ENCODE data around the gene PERM1. TPM values are rescaled to one million over a fixed set of nuclear protein-coding genes. Genes with fewer than 3 reads are reported as not detected.

PERM1 gene
- total RNA-seq, 2 experiments from 2014 or later, result not detected

- Histone ChIP-seq H3K4me1 (ENCODE audit: insufficient read depth, low read length) (peaks cover 11% of the 10 kb centered on the region), H3K27ac (ENCODE audit: low read depth in 1 of 2, low read length in 2 of 2) (no peak overlapping the region), H3K9me3 (ENCODE audit: control insufficient read depth in 1 of 2, insufficient read depth in 1 of 2, low read length in 2 of 2) (peaks cover 0 to 18% of the 10 kb centered on the region in 2 experiments), H3K36me3 (ENCODE audit: insufficient read depth, low read length) (no peaks in the 10 kb centered on the region), H3K27me3 (ENCODE audit: control insufficient read depth in 1 of 2, insufficient read depth in 2 of 2, low read length in 2 of 2) (peaks cover 17 to 24% of the 10 kb centered on the region in 2 experiments), H3K4me3 (ENCODE audit: low read length) (no peak overlapping the region)
- Mint-ChIP-seq H3K27me3 (peaks cover 16% of the 10 kb centered on the region), H3K4me3 (no peak overlapping the region), H3K9me3 (no peaks in the 10 kb centered on the region), H3K4me1 (ENCODE audit: low read depth) (peaks cover 7% of the 10 kb centered on the region), H3K27ac (no peak overlapping the region), H3K36me3 (ENCODE audit: low read depth) (no peaks in the 10 kb centered on the region)
- ChIA-PET CTCF (interaction anchor here (1.1 to 1.7 kb wide), 4 partner anchors 9 to 106 kb away, joined by 4 read pairs; no protein-coding TSS in a partner anchor), POLR2A (interaction anchor here (0.6 to 1.0 kb wide), 2 partner anchors 21 to 106 kb away, joined by 3 to 4 read pairs; no protein-coding TSS in a partner anchor)
- TF ChIP-seq CTCF (IDR thresholded peaks at IDR 0.05), result no peak
- ATAC-seq (ENCODE audit: poor library complexity) (no peak), DNase-seq (peak in 1 of 14 experiments; percentile 26)
- intact Hi-C loops (cut with DNase I, micrococcal nuclease), result no loop called here
Measured at GRCh38 chr1:975365-975764, 6.5 kb downstream of the PERM1 start.

- DNase-seq, result peak in 1 of 14 experiments; percentile 30
- no peak overlapping the region for H3K4me3 ChIP-seq (ENCODE audit: low read length)
- H3K36me3 ChIP-seq (ENCODE audit: insufficient read depth, low read length), result no peaks in the 10 kb centered on the region
- no peaks in the 10 kb centered on the region for H3K9me3 Mint-ChIP-seq
- H3K9me3 ChIP-seq (ENCODE audit: control insufficient read depth in 1 of 2, insufficient read depth in 1 of 2, low read length in 2 of 2), result peaks cover 0 to 18% of the 10 kb centered on the region in 2 experiments
- no peak for TF ChIP-seq CTCF (IDR thresholded peaks at IDR 0.05)
- intact Hi-C loops (cut with DNase I, micrococcal nuclease), result no loop called here
- ChIA-PET CTCF (interaction anchor here (0.7 to 1.7 kb wide), 2 partner anchors 70 kb away, joined by 3 to 4 read pairs; no protein-coding TSS in a partner anchor), POLR2A (no interaction called here)
- H3K36me3 Mint-ChIP-seq (ENCODE audit: low read depth), result no peaks in the 10 kb centered on the region
- ATAC-seq (ENCODE audit: poor library complexity), result no peak
- H3K4me3 Mint-ChIP-seq, result no peak overlapping the region
- H3K4me1 Mint-ChIP-seq (ENCODE audit: low read depth), result peaks cover 7% of the 10 kb centered on the region
- no peak overlapping the region for H3K27ac Mint-ChIP-seq
- H3K27ac ChIP-seq (ENCODE audit: low read depth in 1 of 2, low read length in 2 of 2), result no peak overlapping the region
- peaks cover 11% of the 10 kb centered on the region for H3K4me1 ChIP-seq (ENCODE audit: insufficient read depth, low read length)
- peaks cover 21 to 28% of the 10 kb centered on the region in 2 experiments for H3K27me3 ChIP-seq (ENCODE audit: control insufficient read depth in 1 of 2, insufficient read depth in 2 of 2, low read length in 2 of 2)
- H3K27me3 Mint-ChIP-seq, result peaks cover 17% of the 10 kb centered on the region
Measured at GRCh38 chr1:974687-975328, 7.1 kb downstream of the PERM1 start.

- DNase-seq (peak in 1 of 14 experiments; percentile 21), ATAC-seq (ENCODE audit: poor library complexity) (no peak)
- Mint-ChIP-seq H3K36me3 (ENCODE audit: low read depth) (no peaks in the 10 kb centered on the region), H3K27me3 (peaks cover 23% of the 10 kb centered on the region), H3K27ac (no peak overlapping the region), H3K4me3 (no peak overlapping the region), H3K9me3 (no peaks in the 10 kb centered on the region), H3K4me1 (ENCODE audit: low read depth) (peaks cover 7% of the 10 kb centered on the region)
- peaks cover 11% of the 10 kb centered on the region for H3K4me1 ChIP-seq (ENCODE audit: insufficient read depth, low read length)
- no peak overlapping the region for H3K4me3 ChIP-seq (ENCODE audit: low read length)
- H3K27me3 ChIP-seq (ENCODE audit: control insufficient read depth in 1 of 2, insufficient read depth in 2 of 2, low read length in 2 of 2), result peaks cover 21 to 28% of the 10 kb centered on the region in 2 experiments
- intact Hi-C loops (cut with DNase I, micrococcal nuclease), result no loop called here
- no peak overlapping the region for H3K27ac ChIP-seq (ENCODE audit: low read depth in 1 of 2, low read length in 2 of 2)
- ChIA-PET POLR2A (no interaction called here), CTCF (interaction anchor here (0.7 kb wide), 1 partner anchor 70 kb away, joined by 3 read pairs; no protein-coding TSS in a partner anchor)
- no peak for TF ChIP-seq CTCF (IDR thresholded peaks at IDR 0.05)
- H3K9me3 ChIP-seq (ENCODE audit: control insufficient read depth in 1 of 2, insufficient read depth in 1 of 2, low read length in 2 of 2), result peaks cover 0 to 18% of the 10 kb centered on the region in 2 experiments
- H3K36me3 ChIP-seq (ENCODE audit: insufficient read depth, low read length), result no peaks in the 10 kb centered on the region
Measured at GRCh38 chr1:974293-974640, 7.6 kb downstream of the PERM1 start.
